ENCODE data around the gene C5orf24. TPM values are rescaled to one million over a fixed set of nuclear protein-coding genes. Genes with fewer than 3 reads are reported as not detected.

The C5orf24 gene
- total and polyA plus RNA-seq, 2 experiments from 2014 or later = 36.4 to 41.2 TPM

DNA sequence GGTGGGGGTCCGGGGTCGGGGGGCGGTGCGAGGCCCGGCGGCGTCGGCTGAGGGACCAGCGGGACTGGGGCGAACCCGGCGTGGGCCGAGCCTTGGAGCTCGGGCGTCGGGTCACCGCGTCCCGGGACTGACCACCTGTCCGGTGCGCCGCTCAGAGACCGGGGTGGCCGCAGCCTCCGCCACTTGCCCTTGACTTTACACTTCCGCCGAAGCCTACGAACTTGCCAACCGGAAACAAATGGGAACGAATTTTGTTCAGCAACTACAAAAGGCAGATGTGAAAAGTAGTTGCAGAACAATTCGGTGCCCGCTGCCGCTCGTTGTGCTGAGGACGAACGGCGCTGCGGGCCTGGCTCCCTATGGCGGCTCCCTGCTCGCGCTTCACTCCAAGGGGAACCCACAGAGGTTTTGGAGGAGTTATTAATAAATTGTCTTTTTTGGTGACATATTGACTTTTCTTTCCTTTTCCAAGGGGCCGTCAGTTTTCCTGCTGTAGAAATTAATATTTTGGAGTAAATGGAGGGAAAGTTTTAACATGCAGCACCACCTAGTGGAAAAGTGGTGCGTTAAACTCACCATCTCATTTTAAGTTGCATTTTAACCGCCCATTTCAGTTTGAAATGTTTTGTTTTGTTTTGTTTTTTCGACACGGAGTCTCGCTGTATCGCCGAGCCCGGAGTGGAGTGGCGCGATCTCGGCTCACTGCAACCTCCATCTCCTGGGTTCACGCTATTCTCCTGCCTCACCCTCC is 59.7 kb downstream of the C5orf24 start:
- no peaks in the 10 kb centered on the region for H4K20me1 ChIP-seq (ENCODE audit: insufficient read depth)
- in situ Hi-C loops (cut with MboI) = loop anchor here (25.0 kb wide), 1 partner anchor 432 kb away; no protein-coding TSS in a partner anchor
- no peaks in the 10 kb centered on the region for H3K9me3 ChIP-seq (ENCODE audit: low read depth)
- H3K27ac ChIP-seq = peak overlapping the region; percentile 86
- peak; percentile 78 for DNase-seq
- WGBS, 2 experiments (ENCODE audit: low coverage in 1 of 2, low lambda C conversion rate in 2 of 2, missing lambda C conversion rate in 2 of 2) = 1 to 2% methylated on average over 53 to 54 of the region's 54 CpGs
- H3K36me3 ChIP-seq (ENCODE audit: low read depth) = no peaks in the 10 kb centered on the region
- peaks cover 30% of the 10 kb centered on the region; the same call in 1 of the 2 replicates for H3F3A ChIP-seq (ENCODE audit: insufficient read depth)
- no peaks in the 10 kb centered on the region for H3K4me1 ChIP-seq (ENCODE audit: insufficient read depth)
- H2AFZ ChIP-seq = peak overlapping the region; percentile 89
- no peaks in the 10 kb centered on the region for H3K27me3 ChIP-seq (replicated peaks; ENCODE audit: insufficient read depth)
- peaks cover 16% of the 10 kb centered on the region for H3K79me2 ChIP-seq (ENCODE audit: insufficient read depth)
- peak overlapping the region; percentile 85 for H3K4me2 ChIP-seq (ENCODE audit: unreplicated experiment)
- peak overlapping the region; percentile 91 for H3K9ac ChIP-seq
- no peaks in the 10 kb centered on the region for H3K9me2 ChIP-seq (ENCODE audit: insufficient read depth)
- TF ChIP-seq EZH2phosphoT487 (IDR thresholded peaks at IDR 0.05; ENCODE audit: insufficient read depth, low read depth) (no peak), EZH2 (IDR thresholded peaks at IDR 0.05; ENCODE audit: insufficient read depth, poor library complexity, severe bottlenecking) (no peak)
- peak overlapping the region; percentile 96 for H3K4me3 ChIP-seq

GRCh38 chr5:134906811-134907210 is 61.0 kb downstream of the C5orf24 start:
- Histone ChIP-seq H3K4me1 (ENCODE audit: insufficient read depth) (no peaks in the 10 kb centered on the region), H3K4me3 (no peak overlapping the region), H3K9me3 (ENCODE audit: low read depth) (no peaks in the 10 kb centered on the region), H2AFZ (no peak overlapping the region), H4K20me1 (ENCODE audit: insufficient read depth) (no peaks in the 10 kb centered on the region), H3F3A (ENCODE audit: insufficient read depth) (peaks cover 21% of the 10 kb centered on the region; the same call in 1 of the 2 replicates), H3K27me3 (replicated peaks; ENCODE audit: insufficient read depth) (no peaks in the 10 kb centered on the region), H3K79me2 (ENCODE audit: insufficient read depth) (peaks cover 16% of the 10 kb centered on the region), H3K36me3 (ENCODE audit: low read depth) (no peaks in the 10 kb centered on the region), H3K9ac (no peak overlapping the region), H3K27ac (no peak overlapping the region), H3K9me2 (ENCODE audit: insufficient read depth) (no peaks in the 10 kb centered on the region), H3K4me2 (ENCODE audit: unreplicated experiment) (no peak overlapping the region)
- in situ Hi-C loops (cut with MboI) = loop anchor here (25.0 kb wide), 1 partner anchor 430 kb away; no protein-coding TSS in a partner anchor
- DNase-seq = no peak
- no peak for TF ChIP-seq EZH2phosphoT487 (IDR thresholded peaks at IDR 0.05; ENCODE audit: insufficient read depth, low read depth)
- TF ChIP-seq EZH2 (IDR thresholded peaks at IDR 0.05; ENCODE audit: insufficient read depth, poor library complexity, severe bottlenecking) = no peak
- 100% methylated on average over 1 of the region's 1 CpG for WGBS, 2 experiments (ENCODE audit: low coverage in 1 of 2, low lambda C conversion rate in 2 of 2, missing lambda C conversion rate in 2 of 2)

Other genes starting within 250 kb of the C5orf24 start
- gene SAR1B, start 213.1 kb upstream of the C5orf24 start, total RNA-seq (2014; rRNA removed; shearing (Covaris generic)) = 40.7 and 57.2 TPM in 2 replicates
- gene SAR1B, start 213.1 kb upstream of the C5orf24 start, polyA plus RNA-seq (2016; fragmentation: Nextera tagmentation; extraction: Ambion mirVana) = 87.4 and 89.2 TPM in 2 replicates
- gene SEC24A, start 197.2 kb upstream of the C5orf24 start, total RNA-seq (2014; rRNA removed; shearing (Covaris generic)) = 32.0 and 41.7 TPM in 2 replicates
- gene SEC24A, start 197.2 kb upstream of the C5orf24 start, polyA plus RNA-seq (2016; fragmentation: Nextera tagmentation; extraction: Ambion mirVana) = 19.3 and 19.7 TPM in 2 replicates
- gene CAMLG, start 107.4 kb upstream of the C5orf24 start, total RNA-seq (2014; rRNA removed; shearing (Covaris generic)) = 26.2 and 35.3 TPM in 2 replicates
- gene CAMLG, start 107.4 kb upstream of the C5orf24 start, polyA plus RNA-seq (2016; fragmentation: Nextera tagmentation; extraction: Ambion mirVana) = 42.2 and 45.0 TPM in 2 replicates
- 16.9 and 21.4 TPM in 2 replicates for gene DDX46, start 87.2 kb upstream of the C5orf24 start, total RNA-seq (2014; rRNA removed; shearing (Covaris generic))
- 15.4 and 19.6 TPM in 2 replicates for gene DDX46, start 87.2 kb upstream of the C5orf24 start, polyA plus RNA-seq (2016; fragmentation: Nextera tagmentation; extraction: Ambion mirVana)
- gene TXNDC15, start 28.4 kb downstream of the C5orf24 start, total RNA-seq (2014; rRNA removed; shearing (Covaris generic)) = 112 and 170 TPM in 2 replicates
- 102 and 103 TPM in 2 replicates for gene TXNDC15, start 28.4 kb downstream of the C5orf24 start, polyA plus RNA-seq (2016; fragmentation: Nextera tagmentation; extraction: Ambion mirVana)
- 4.9 and 10.1 TPM in 2 replicates for gene PCBD2, start 59.2 kb downstream of the C5orf24 start, total RNA-seq (2014; rRNA removed; shearing (Covaris generic))
- 5.8 and 6.2 TPM in 2 replicates for gene PCBD2, start 59.2 kb downstream of the C5orf24 start, polyA plus RNA-seq (2016; fragmentation: Nextera tagmentation; extraction: Ambion mirVana)
- gene CATSPER3, start 121.9 kb downstream of the C5orf24 start, total RNA-seq (2014; rRNA removed; shearing (Covaris generic)) = 0.11 TPM in 1 of 2 replicates, not detected in the other
- 0.14 and 0.18 TPM in 2 replicates for gene CATSPER3, start 121.9 kb downstream of the C5orf24 start, polyA plus RNA-seq (2016; fragmentation: Nextera tagmentation; extraction: Ambion mirVana)
- not detected in 2 replicates for gene PITX1, start 188.3 kb downstream of the C5orf24 start, total RNA-seq (2014; rRNA removed; shearing (Covaris generic))
- gene PITX1, start 188.3 kb downstream of the C5orf24 start, polyA plus RNA-seq (2016; fragmentation: Nextera tagmentation; extraction: Ambion mirVana) = not detected in 2 replicates